Glutamatergic neuron (in vitro differentiated cells): ENCODE results near the gene DYNLRB1. TPM values are rescaled to one million over a fixed set of nuclear protein-coding genes. Genes with fewer than 3 reads are reported as not detected.

Experiments
- DNase-seq: peaks from one replicate; pipeline ENCODE4 v3.0.0; 2022
- H3K27ac Mint-ChIP-seq: one replicate; pipeline ENCODE4 v1.8.0; 2020; ENCODE audit warnings: mild to moderate bottlenecking, mixed read lengths, inconsistent platforms; ENCODE audit not compliant: unreplicated experiment
- H3K27me3 Mint-ChIP-seq: one replicate; pipeline ENCODE4 v1.8.0; 2020; ENCODE audit warnings: mild to moderate bottlenecking, moderate library complexity, mixed read lengths, inconsistent platforms; ENCODE audit not compliant: unreplicated experiment
- H3K36me3 Mint-ChIP-seq: one replicate; pipeline ENCODE4 v1.8.0; 2020; ENCODE audit warnings: mild to moderate bottlenecking, mixed read lengths, inconsistent platforms; ENCODE audit not compliant: unreplicated experiment
- H3K4me1 Mint-ChIP-seq: one replicate; pipeline ENCODE4 v1.8.0; 2020; ENCODE audit warnings: mild to moderate bottlenecking, low read depth, mixed read lengths, inconsistent platforms; ENCODE audit not compliant: unreplicated experiment
- H3K4me3 Mint-ChIP-seq: one replicate; pipeline ENCODE4 v1.8.0; 2020; ENCODE audit warnings: mild to moderate bottlenecking, mixed read lengths, inconsistent platforms; ENCODE audit not compliant: unreplicated experiment
- H3K9me3 Mint-ChIP-seq: one replicate; pipeline ENCODE4 v1.8.0; 2020; ENCODE audit warnings: mild to moderate bottlenecking, moderate library complexity, mixed read lengths, inconsistent platforms; ENCODE audit not compliant: unreplicated experiment
- total RNA-seq: library from RNA; stranded (reverse); fragmentation: NEBNext Ultra II Directional; extraction: Animal tissue kit (Norgen Biotek cat#: 25700); gene quantifications from one replicate; pipeline ENCODE4 v1.2.1, GENCODE V29; 2021; ENCODE audit not compliant: unreplicated experiment
- TF ChIP-seq, protein P1 (sequence below): fragments of 200-600 bp; sonication (generic); IDR thresholded peaks from one replicate; pipeline ENCODE4 v1.5.0; 2021; ENCODE audit not compliant: partially characterized antibody, unreplicated experiment

The DYNLRB1 gene
- total RNA-seq, 1 donor from 2014 or later = 185 TPM

DNA sequence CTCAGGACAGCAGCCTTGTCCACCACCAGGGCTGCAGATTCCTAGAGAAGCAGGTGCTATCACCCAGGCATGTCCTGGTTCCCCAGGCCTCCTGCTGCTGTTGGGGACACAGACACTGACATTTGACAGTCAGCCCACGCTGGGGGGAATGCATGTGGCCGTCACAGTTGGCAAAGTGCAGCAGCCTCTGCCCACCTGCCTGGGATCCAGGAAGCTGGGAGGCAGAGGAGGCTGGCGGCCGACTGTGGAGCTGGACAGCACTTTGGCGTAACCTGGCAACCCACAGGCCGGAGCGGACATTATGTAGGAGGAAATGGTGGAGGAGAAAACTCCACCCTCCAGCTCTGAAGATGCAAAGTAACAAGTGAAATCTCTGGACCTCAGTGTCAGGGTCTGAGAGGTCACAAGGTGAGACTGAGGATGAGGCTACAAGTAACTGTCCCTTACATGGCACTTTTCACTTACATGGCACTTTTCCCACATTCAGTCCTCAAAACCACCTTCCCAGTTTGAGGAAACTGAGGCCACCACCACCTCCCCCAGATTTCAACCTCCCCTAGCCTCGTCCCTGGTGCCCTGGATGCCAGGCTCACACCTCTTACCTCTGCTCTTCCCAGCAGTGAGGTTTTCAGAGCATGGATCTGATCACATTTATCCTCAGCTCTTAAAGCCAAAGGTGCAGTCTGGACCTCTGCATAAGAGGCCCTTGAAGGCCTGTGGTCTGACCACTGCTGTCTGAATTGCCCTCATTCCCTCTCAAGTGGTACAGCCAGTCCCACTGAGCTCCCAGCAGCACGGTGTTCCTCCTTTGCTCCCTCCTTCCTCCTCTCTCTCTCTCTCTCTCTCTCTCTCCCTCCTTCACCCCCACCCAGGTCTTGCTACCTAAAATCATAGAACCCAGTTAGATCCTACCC lies 51.0 kb downstream of the DYNLRB1 start:
- Mint-ChIP-seq H3K27me3 (peaks cover 10% of the 10 kb centered on the region), H3K9me3 (no peaks in the 10 kb centered on the region), H3K4me1 (peaks cover 9% of the 10 kb centered on the region), H3K36me3 (no peaks in the 10 kb centered on the region), H3K4me3 (no peak overlapping the region), H3K27ac (no peak overlapping the region)
- TF ChIP-seq, protein P1, sequence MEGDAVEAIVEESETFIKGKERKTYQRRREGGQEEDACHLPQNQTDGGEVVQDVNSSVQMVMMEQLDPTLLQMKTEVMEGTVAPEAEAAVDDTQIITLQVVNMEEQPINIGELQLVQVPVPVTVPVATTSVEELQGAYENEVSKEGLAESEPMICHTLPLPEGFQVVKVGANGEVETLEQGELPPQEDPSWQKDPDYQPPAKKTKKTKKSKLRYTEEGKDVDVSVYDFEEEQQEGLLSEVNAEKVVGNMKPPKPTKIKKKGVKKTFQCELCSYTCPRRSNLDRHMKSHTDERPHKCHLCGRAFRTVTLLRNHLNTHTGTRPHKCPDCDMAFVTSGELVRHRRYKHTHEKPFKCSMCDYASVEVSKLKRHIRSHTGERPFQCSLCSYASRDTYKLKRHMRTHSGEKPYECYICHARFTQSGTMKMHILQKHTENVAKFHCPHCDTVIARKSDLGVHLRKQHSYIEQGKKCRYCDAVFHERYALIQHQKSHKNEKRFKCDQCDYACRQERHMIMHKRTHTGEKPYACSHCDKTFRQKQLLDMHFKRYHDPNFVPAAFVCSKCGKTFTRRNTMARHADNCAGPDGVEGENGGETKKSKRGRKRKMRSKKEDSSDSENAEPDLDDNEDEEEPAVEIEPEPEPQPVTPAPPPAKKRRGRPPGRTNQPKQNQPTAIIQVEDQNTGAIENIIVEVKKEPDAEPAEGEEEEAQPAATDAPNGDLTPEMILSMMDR = no peak
- DNase-seq = no peak

DNA sequence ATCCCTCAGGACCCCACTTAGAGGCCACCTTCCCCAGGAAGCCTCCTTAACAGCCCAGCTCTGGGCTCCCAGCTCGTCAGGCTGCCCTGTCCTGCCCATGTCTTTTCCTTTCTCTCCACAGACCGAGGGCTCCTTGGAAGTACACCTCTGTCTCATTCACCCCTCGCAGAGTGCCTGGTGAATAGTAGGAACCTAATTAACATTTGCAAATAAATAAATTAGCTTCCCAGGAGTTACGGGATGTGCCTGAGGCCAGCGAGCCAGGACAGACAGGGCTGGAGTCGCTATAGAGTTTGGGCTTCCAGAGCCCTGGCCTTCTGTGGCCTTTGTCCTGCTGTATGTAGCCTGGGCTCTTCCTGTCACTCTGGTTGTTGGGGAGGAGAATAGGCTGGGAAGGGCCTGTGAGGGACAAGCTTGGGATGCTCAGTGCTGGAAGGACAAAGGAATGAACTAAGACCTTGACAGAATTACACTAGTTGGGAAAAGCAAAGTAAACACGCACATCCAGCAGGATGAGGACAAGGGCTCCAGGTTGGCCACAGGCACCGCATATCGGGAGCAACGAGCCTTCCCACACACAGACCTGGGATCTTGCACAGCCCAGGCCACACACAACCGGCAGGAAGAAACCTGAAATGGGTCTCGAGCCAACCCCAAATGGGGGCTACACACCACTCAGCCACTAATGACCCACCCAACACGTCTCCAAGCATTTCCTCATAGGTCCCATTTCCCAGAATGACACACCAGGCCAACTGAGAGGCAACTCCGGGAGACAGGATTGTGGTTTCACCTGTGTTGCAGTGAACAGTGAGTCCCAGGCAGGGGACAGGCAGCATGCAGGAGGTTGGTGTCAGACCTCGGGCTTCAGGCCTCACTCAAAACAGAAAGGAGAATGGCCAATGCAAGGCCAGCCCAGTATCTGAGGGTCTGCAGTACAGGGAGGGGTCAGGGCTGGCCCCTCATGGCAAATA lies 52.0 kb downstream of the DYNLRB1 start:
- TF ChIP-seq, protein P1 = no peak
- H3K9me3 Mint-ChIP-seq = no peaks in the 10 kb centered on the region
- H3K4me3 Mint-ChIP-seq = no peak overlapping the region
- H3K27ac Mint-ChIP-seq = no peak overlapping the region
- peaks cover 7% of the 10 kb centered on the region for H3K4me1 Mint-ChIP-seq
- no peaks in the 10 kb centered on the region for H3K36me3 Mint-ChIP-seq
- H3K27me3 Mint-ChIP-seq = peaks cover 11% of the 10 kb centered on the region
- no peak for DNase-seq

DNA sequence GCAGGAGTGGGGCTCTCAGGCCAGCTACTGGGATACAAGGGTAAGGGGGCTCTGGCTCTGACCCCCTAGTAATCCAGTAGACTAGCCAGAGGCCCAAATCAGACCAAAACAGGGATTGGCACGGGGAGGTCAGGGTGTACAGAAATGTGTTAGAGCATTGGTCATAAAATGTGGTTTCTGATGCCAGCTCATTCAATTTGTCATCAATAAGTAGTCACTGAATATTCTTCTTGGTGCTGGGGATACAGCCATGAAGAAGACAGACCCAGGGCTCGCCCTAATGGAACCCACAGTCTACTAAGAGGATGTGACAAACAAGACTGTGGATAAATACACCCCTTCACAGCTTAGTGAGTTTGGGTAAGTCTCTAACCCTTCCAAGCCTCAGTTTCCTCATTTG lies 53.4 kb downstream of the DYNLRB1 start:
- no peak overlapping the region for H3K27ac Mint-ChIP-seq
- H3K4me3 Mint-ChIP-seq = no peak overlapping the region
- H3K4me1 Mint-ChIP-seq = peaks cover 7% of the 10 kb centered on the region
- DNase-seq = no peak
- TF ChIP-seq, protein P1 = no peak
- no peaks in the 10 kb centered on the region for H3K9me3 Mint-ChIP-seq
- H3K36me3 Mint-ChIP-seq = no peaks in the 10 kb centered on the region
- peaks cover 11% of the 10 kb centered on the region for H3K27me3 Mint-ChIP-seq

DNA sequence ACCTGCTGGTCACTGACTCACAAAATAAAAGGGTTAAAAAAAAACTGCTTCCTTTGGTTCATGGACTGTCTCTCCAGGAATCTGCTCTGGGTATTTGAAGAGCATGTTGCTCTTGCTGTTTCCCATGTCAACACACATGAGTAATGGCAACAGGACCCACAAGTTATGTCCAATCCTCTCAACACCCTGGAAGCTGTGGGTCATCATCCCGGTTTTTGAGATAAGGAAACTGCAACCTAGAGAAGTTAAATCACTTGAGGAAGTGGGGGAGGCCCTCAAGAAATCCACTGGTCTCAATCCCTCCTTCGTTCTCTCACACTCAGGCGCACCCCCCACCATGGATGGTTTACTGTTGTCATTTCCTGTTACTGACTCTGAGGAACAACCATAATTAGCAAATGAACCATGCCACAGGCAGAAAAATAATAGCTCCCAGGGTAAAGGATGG lies 54.7 kb downstream of the DYNLRB1 start:
- TF ChIP-seq, protein P1 = no peak
- H3K9me3 Mint-ChIP-seq = no peaks in the 10 kb centered on the region
- no peak overlapping the region for H3K27ac Mint-ChIP-seq
- DNase-seq = no peak
- peaks cover 4% of the 10 kb centered on the region for H3K27me3 Mint-ChIP-seq
- H3K36me3 Mint-ChIP-seq = no peaks in the 10 kb centered on the region
- H3K4me1 Mint-ChIP-seq = peaks cover 4% of the 10 kb centered on the region
- H3K4me3 Mint-ChIP-seq = no peak overlapping the region
